Stimulated activated CD4-positive, alpha-beta T cell treated with anti-CD3 and anti-CD28 coated beads, Interleukin-12 subunit alpha, Interleukin-12 subunit beta, amount 100 ng/mL, for 48 hours (primary cell): ENCODE data around the gene SERF1A.
"Not testable (repeated sequence)": the region's sequence is repeated elsewhere in the genome, so short reads cannot be mapped to it uniquely, and the experiment has no call there.

Experiments
- DNase-seq, 3 donors: peaks; one replicate each; pipeline ENCODE4 v3.0.0-alpha.2; 2020; ENCODE audit warnings: low read depth in 2 of 3, low spot score in 1 of 3

Gene SERF1A

DNA sequence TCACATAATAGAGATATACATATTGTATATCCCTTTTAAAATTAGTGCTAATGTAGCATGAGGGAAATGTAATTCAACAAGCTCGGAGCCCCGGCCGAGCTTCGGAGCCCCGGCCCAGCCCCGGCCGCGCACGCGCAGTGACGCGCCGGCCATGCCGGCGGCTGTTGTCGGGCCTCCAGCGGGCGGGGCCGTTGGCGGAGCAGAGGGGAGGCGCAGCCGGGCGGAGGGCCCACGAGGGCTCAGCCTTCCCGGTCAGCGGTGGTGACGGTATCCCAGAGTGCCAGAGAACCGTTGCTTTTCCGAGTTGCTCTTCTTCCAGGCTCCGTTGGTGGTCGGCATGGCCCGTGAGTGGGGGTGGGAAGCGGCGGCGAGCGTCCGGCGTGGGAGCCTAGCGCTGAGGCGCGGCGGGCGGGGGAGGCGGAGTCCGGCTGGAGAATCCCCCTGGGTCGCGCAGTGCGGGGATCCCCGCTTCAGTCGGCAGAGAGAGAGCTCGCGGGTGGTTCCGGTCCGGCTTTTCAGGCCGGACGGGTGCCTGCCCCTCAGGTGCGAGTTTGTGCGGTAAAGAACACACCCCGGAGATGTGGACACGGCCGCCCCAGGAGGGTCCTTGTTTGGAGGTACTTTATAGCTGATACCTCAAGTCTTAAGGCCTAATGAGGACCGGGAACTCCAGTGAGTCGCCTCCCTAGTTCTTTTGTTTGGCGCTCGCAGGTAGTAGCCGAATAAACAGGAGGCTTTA lies at the start of gene SERF1A:
TSS of gene SERF1A (plus strand) at position 137 of the 739 bp plus-strand sequence. CDS start at position 338, 201 bp downstream.
- DNase-seq = not testable (repeated sequence)

- not testable (repeated sequence) for DNase-seq
Measured at GRCh38 chr5:70866778-70867177, 33.7 kb upstream of the SERF1A start.

DNA sequence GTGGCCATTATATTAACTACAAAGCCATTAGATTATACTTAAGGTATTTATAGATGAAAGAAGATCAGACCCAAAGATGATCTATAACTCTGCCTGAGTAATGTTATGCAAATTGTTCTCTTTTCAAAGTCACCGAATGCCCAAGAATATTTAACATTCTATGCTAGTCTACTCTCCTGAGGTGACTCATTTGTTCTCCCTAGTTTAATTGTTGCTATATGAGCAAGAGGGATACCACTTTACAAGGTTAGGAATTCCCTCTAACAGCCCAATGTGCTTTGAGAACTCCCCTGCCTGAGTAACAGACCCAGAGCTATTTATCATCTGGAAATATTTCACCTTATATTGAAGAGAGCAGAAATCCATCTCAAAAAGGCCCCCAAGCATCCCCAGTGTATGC lies 29.8 kb upstream of the SERF1A start:
- not testable (repeated sequence) for DNase-seq

- not testable (repeated sequence) for DNase-seq
Measured at GRCh38 chr5:70896076-70896475, 4.4 kb upstream of the SERF1A start.

DNA sequence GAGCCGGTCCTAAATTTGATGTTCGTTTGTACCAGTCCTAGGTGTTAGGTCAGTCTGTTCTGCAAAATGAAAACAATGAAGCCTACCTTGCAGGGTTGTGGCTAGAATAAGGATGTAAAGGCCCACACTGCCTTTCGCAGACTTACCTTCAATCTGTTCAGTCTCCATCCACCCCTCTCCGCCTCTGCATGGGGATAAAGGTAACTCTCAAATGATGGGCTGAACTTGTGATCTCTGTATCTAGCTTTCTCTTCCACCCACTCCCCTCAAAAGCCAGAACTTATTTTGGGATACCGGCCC lies 753 bp downstream of the SERF1A start:
- not testable (repeated sequence) for DNase-seq

GRCh38 chr5:70906624-70907023 lies 6.2 kb downstream of the SERF1A start:
- not testable (repeated sequence) for DNase-seq

DNA sequence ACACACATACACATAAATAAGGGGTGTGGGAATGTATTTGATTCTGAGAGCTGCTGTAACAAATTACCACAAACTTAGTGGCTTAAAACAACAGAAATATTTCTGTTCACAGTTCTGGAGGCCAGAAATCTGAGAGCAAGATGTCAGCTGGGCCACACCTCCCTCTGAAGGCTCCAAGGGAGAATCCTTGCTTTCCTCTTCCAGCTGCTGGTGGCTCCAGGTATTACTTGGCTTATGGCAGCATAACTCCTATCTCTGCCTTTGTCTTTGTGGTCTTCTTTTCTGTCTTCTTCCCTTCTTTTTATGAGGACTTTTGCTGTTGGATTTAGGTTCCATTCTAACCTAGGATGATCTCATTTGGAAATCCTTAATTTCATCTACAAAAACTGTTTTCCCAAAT lies 16.4 kb downstream of the SERF1A start:
- DNase-seq = not testable (repeated sequence)

- not testable (repeated sequence) for DNase-seq
Measured at GRCh38 chr5:70925211-70925562, 24.7 kb downstream of the SERF1A start.

DNA sequence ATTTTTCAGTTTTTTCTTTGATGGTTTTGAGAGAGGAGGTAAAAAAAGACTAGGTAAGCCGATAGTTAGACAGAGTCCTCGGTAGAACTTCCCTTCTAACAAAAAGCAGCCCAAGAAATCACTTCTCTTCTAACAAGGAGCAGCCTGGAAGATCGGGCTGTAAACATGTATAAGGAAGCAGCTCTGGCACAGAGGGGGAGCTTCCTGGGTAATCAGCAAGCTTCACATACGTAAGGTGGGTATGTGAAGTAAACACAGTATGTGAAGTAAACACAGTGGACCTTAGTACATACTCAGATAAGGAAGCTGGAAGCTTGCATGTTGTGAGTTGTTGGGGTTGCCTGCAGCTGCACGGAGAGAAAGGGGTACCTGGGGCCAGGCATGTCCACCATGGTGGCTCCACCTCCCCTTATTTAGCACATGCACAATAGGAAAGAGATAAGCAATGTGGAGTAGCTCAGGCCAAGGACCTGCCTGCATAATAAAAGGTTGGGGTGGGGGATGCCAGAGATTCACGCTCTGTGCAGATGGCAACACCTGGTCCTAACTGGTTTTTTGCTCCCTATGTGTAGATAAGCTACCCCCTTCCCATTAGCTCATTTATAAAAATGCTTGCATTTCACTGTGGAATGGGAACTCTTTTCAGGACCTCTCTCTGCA lies 31.4 kb downstream of the SERF1A start:
- DNase-seq = not testable (repeated sequence)

DNA sequence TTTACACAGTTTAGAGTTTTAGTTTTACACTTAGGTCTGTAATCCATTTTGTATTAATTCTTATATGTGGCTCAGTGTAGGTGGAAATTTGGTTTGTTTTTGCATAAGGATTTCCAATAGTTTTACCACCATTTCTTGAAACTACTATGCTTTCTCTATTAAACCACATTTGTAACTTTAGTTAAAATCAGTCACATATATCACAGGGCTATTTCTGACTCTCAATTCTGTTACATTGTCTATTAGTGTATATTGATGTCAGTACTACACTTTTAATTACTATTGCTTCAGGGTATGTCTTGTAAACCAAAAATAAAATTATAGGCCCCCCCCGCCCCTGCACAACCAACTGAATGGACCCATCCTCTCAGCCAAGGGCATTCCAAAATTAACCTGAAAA lies 32.1 kb downstream of the SERF1A start:
- DNase-seq = not testable (repeated sequence)

DNA sequence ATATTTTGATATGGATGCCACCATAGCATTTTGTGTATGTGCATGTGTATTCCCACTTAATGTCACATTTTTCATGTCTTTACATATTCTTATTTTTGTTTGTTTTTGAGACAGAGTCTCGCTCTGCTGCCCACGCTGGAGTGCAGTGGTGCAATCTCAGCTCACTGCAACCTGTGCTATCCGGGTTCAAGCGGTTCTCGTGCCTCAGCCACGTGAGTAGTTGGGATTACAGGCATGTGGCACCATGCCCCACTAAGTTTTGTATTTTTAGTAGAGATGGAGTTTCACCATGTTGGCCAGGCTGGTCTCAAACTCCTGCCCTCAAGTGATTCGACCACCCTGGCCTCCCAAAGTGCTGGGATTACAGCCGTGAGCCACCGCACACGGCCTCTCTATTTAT lies 52.6 kb downstream of the SERF1A start:
- DNase-seq = not testable (repeated sequence)
